Left kidney (tissue), 2 donors: ENCODE measurements around the gene JARID2. TPM values are rescaled to one million over a fixed set of nuclear protein-coding genes. Genes with fewer than 3 reads are reported as not detected.

Experiments used
- DNase-seq: peaks from one replicate; pipeline ENCODE4 v3.0.0-alpha.2; 2013
- polyA plus RNA-seq: library from polyadenylated mRNA; unstranded; fragments of 120-200 nt; gene quantifications from one replicate; pipeline ENCODE4 v1.2.1, GENCODE V29; 2013; ENCODE audit not compliant: insufficient read length

Gene JARID2
- polyA plus RNA-seq, 1 donor = 28.4 TPM

DNA sequence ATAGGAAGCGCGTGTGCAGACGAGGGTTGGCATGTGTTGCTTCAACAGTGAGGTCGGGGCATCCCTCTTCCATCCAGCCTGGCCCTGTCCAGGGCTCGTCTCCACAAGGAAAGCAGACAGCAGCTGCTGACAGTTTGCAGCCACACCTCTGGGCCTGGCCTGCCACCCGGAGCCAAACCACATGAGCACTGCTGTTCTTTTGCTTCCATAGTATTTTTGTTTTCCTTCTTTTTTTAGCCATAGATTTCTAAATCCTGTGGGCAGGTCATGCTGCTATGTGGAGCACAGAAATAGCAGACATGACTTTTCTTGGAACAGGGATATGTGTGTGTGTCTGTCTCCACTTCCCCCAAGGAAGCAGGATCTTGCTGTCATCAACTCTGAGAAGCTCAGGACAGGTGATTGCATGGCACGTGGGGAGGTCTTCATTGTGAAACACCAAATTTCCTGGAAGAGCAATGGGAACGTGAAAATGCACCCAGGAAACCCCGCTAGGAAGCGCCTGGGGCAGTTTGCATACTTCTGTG lies 249.6 kb downstream of the JARID2 start:
- no peak for DNase-seq

DNA sequence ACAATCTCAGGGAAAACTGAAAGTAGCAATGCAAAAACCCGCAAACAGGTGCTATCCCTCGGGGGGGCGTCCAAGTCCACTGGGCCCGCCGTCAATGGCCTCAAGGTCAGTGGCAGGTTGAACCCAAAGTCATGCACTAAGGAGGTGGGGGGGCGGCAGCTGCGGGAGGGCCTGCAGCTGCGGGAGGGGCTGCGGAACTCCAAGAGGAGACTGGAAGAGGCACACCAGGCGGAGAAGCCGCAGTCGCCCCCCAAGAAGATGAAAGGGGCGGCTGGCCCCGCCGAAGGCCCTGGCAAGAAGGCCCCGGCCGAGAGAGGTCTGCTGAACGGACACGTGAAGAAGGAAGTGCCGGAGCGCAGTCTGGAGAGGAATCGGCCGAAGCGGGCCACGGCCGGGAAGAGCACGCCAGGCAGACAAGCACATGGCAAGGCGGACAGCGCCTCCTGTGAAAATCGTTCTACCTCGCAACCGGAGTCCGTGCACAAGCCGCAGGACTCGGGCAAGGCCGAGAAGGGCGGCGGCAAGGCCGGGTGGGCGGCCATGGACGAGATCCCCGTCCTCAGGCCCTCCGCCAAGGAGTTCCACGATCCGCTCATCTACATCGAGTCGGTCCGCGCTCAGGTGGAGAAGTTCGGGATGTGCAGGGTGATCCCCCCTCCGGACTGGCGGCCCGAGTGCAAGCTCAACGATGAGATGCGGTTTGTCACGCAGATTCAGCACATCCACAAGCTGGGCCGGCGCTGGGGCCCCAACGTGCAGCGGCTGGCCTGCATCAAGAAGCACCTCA lies 250.7 kb downstream of the JARID2 start:
- DNase-seq = no peak

DNA sequence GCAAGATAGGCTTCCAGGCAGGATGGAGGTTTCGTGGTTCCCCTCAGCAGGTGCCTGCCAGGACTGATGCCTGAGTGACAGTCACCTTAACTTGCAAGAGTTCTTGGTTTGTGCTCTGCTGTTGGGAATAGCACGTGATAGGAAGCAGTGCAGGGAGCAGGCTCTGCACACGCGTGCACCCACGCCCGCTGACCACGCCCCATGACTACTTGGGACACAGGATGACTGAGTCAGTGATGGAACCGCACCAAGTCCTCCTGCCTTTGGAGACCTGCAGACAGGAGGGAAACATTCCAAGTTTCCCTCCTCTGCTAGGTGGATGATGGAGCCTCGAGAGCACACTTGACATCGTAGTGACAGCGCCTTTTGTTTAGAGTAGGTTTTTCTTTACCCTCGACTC lies 252.8 kb downstream of the JARID2 start:
- no peak for DNase-seq

DNA sequence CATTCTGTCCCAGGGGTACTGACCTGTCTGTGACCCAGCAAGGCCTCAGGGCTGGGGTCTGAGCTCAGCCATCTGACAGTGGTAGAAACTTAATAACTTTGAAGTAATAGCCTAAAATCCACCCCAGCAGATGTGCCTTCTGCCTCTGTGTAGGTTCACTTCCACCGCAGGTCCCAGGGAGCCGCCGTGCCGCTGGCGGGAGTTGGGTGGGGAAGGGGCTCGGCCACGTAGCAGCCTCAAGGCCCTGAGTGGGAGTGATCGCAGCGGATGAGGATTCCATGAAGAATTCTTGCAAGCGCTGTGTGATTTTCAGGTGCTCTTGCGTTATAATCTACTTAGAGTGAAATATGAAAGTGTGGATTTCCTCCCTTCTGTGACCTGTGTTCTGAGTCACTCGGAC lies 253.3 kb downstream of the JARID2 start:
- DNase-seq = no peak

DNA sequence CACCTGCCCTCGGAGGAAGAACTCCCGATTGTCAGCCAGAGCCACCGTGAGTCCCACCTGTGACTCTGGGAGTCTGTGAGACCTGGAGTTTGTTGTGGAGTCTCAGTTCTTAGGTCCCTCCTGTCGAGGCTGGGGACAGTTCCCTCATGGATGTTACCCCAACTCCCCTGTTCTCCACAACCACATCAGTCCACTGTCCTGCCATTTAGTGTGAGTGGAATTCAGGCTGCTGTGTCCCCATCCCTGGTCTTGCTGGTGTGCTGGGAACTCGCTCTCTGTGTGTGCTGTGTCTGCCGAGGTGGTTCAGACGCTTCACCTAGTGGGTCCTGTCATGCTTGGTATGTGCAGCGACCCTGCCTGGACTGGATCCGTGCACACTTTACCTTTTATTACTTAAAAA lies 253.7 kb downstream of the JARID2 start:
- no peak for DNase-seq

DNA sequence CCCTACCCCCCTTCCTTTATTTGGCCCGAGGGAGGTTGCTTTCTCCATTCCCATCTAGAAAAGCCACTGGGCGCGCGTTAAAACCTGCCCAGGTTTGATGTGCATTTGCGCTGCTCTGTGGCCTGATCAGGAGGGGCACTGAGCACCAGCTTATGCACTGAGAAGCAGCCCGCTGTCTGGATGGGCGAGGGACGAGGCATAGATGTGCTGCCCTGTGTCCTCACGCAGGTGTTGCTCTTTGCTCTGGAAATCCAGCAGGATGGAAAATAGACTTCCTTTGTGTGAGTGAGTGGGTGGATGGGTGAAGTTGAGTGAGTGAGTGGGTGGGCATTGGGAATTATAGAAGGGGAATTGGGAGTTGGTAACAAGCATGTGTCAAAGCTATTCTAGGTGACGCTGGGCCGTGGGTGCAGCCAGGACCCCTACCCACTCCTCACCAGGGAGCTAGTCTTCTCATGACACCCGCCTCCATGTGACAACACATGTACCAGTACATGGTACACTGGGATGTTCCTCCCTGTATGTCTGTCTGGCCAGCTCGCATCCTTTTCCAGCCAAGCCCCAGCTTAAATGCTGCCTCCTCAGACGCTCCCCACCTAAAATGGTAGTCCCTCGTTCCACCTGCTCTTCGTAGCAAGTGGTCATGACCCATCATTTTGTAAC lies 254.3 kb downstream of the JARID2 start:
- no peak for DNase-seq

DNA sequence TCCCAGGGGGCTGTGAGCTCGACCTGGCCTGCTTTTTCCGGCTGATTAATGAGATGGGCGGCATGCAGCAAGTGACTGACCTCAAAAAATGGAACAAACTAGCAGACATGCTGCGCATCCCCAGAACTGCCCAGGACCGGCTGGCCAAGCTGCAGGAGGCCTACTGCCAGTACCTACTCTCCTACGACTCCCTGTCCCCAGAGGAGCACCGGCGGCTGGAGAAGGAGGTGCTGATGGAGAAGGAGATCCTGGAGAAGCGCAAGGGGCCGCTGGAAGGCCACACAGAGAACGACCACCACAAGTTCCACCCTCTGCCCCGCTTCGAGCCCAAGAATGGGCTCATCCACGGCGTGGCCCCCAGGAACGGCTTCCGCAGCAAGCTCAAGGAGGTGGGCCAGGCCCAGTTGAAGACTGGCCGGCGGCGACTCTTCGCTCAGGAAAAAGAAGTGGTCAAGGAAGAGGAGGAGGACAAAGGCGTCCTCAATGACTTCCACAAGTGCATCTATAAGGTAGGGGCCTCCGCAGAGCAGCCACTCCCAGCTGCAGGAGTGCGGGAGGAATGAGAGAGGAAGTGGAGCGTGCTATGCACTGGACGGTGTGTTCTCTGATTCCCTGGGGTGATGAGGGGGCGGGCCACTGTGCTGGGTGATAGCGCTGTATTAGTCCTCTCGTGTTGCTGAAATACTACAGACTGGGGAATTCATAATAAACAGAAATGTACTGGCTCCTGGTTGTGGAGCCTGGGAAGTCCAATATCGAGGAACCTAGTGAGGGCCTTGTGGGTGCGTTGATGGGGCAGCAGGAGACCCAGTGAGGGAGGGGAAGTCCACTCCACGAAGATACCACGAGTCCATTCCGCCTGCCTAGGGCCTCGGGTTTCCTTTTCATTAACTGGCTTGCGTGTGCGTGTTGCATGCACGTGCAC lies 255.3 kb downstream of the JARID2 start:
- no peak for DNase-seq

DNA sequence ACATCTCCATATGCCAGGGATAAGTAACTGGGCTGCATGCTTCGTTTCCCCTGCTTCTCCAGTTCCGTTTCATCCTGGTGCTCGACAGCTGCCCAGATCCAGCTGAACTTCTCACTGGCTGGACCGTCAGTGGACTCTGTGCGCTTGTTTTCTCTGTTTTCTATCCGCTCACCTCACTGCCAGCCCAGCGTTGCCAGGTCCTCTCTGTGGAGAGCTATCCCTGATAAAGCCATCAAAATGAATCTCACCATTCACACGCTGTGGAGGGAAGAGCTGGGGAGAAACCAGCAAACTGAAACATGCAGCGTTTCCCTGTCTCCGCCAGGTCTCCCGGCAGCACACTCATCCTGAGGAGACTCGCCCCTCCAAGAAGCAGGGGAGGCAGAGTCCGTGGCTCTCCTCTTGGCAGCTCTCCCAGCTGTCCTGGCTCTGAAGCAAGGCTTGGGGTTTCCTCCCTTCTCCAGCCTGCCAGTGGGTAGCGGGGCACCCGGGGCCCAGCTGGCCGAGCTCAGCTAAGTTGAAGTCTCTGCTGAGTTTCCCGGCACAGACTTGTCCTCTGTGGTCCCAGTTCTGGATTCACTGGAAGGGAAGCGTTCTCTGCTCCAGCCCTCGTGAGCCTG lies 256.1 kb downstream of the JARID2 start:
- DNase-seq = no peak

DNA sequence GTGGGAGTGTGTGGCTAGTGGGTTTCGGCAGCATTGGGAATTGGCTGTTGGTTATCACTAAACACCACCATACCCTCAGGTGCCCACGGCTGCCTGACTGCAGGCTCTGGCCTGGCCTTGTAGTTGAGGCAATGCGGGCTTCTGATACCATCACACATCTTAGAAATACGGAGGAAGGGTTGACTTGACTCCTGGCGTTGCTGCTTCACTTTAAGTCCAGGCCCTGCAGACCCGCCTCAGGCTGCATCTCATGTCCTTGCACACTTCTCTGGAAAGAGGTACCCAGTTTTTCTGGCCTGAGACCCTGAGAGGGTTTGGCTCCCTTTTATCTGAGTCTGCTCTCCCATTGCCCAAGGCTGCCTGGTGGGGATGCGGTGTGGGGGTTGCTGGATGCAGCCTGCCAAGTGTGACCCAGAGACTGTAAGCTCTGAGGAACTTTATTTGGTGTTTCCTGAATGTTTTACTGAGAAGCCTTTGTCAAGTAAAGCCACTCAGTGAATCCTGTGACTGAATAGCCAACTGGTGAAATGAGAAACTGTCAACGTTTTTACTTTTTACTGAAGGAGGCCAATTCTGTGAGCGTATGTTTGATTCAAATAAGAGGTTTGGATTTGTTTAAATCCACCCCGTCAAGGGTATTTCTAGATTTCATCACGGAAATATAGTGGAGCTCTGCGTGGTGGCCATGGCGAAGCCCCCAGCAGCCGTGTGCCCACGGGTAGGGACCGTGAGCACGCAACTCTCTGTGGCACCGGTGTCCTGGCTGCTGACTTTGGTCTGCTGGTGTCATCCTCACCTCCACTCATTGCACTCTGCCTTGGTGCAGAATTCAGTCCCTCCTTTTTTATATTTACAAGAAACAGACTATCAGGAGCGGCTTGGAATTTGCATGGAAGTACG lies 256.8 kb downstream of the JARID2 start:
- DNase-seq = no peak

DNA sequence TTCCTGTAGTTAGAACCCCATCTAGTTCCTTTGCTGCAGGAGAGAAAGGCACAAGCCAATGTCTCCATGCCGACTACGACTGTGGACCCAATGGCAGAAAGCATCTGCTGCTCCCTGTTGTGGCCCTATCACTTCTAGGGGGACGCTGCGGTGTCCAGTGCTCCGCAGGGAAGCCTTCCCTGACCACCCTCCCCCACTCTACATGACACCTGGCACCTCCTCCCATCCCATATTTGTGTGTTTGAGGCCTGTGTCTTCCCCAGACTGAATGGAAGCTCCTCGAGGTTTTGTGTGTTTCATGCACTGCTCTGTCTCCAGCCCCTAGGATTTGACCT lies 257.4 kb downstream of the JARID2 start:
- no peak for DNase-seq

DNA sequence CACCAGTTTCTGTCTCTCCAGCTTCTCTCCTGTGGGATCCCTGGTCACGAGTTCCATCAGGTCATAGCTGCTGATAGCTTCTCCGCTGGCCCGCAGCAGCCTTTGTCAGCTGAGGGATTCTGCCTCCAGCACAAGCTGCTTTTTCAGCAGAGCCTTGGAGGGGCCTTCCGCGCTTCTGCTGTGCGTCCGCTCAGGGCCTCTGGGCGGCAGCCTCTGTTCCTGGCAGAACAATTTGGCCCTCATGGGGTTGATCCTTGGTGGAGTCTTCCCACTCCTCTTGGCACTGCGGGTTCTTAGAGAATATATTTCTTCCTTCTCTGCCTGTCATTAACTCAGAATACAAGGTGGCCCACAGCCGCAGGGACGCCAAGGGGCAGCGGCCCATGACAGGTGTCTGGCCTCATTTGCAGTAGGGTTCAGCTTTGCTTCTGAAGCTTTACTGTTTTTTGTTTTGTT lies 258.2 kb downstream of the JARID2 start:
- no peak for DNase-seq

DNA sequence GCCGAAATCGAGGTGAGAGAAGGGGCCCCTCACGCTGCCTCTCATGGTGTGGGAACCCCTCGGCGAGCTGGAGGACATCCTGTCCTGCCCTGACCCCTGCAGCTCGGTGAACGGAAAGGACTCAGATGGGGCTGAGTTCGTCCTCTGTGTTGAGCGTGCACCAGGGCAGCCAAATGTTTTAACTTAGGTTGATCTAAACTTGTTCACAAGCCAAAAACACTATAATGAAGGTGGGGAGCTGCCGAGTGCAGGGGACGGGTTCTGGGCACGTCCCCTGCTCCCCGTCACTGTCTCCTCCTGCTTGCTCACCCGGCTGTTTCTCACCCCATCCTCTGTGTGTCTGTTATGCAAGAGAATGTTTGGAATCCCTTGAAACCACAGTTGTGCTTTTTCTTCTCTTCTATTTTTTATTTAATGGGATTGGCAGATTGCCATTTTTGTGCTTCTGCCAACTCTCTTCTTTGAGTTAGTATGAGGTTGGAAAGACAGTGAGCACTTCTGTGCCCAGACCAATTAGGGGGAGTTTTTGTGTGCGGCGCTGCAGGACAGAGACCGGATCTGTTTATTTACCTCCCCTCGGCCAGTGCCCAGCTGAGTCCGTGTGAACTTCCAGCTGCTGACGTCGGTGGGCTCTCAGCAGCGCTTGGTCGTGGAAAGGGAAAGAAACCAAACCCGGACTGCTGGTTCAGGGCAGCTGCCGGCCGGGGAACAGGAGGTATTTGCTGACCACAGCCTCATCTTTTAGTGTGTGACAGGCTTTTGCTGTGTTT lies 258.9 kb downstream of the JARID2 start:
- peak; percentile 78 for DNase-seq

DNA sequence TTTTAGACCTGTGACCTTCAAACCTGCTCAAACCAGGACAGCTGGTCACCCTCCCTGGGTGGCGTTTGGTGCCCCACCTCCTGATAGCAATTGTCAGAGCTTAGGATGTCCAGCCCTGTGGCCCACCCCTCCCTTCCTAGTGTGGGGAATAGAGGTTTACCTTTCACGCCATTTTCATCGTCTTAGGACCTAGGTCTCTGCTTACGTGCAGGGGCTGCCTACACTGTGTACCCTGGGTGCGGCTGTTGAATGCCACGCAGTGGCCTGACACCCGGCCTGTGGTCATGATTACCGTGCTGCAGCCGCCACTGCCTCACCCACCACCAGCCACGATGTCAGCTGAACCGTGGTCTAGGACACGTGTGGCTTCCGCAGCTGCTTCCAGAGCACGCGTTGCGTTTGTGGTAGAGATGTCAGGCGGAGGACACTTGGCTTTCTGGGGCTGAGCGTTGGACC lies 259.6 kb downstream of the JARID2 start:
- no peak for DNase-seq

DNA sequence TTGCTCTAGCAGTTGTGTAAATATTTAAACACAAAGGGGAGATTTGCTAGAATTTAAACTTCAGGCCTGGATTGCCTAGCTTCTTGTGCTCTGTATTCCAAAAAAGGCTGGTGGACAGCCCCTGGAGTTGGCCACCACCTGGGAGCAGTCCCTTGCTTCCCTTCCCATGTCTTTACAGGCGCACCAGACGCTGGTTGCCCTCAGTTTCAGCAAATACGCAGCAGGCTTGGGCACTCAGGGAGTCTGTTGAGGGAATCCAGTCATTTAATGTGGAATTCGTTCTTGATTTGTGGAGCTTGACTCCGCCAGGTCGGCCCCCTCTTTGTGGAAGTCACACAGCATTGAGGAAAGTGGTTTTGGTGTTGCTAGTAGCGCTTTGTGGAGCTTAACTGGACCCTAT lies 260.2 kb downstream of the JARID2 start:
- DNase-seq = no peak

DNA sequence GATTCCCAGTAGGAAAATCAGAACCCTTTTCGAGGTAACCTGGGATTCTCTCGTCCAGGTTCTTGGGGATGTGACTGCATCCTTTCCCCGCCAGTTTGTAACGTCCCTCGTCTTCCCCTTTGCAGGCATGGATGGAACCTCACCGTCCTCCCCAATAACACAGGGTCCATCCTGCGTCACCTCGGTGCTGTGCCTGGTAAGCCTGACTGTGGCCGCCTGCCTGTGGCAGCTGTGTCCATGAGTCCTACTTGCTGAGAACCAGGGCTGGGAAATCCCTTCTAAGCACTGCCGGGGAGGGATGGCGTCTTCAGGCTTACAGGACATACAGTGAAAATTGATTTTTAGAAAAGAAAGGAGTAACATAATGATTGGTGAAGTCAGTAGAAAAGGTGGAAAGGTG lies 261.4 kb downstream of the JARID2 start:
- no peak for DNase-seq

DNA sequence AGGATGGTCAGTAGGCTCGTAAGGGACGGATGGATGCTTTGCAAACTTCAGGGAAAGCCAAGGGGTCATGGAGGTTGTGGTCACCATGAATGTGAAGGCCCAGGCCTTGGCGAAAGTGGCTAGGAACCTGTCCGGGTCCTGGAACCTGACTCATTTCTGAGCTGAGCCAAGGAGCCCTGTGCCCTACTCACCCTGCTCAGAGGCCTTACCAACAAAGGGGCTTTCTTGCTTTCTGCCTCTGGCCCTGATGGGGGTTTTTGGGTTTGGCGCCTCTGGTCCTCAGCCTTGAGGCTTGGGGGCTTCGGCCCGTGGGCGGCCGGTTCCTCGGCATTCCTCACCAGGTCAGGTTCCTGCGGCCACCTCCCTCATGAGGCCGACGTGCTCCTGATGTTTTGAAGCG lies 261.9 kb downstream of the JARID2 start:
- DNase-seq = no peak

DNA sequence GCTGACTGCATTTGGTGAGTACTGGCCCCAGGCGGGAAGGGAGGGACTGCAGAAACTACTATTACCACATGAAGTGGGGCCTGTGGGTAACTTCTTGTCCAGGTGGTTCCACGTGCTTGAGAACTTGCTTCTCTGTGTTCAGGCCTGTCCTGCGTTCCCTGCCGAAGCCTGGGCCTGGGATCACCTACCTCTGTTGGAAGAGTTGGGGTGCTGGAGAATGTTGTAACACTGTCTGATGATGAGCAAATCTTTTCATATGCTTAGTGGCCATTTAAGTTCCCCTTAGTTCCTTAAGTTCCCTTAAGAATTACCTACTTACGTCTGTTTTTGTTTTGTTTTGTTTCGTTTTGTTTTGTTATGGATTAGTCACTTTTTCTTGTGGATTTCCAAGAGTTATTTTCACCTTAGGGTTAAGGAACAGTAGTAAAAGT lies 262.6 kb downstream of the JARID2 start:
- DNase-seq = no peak

DNA sequence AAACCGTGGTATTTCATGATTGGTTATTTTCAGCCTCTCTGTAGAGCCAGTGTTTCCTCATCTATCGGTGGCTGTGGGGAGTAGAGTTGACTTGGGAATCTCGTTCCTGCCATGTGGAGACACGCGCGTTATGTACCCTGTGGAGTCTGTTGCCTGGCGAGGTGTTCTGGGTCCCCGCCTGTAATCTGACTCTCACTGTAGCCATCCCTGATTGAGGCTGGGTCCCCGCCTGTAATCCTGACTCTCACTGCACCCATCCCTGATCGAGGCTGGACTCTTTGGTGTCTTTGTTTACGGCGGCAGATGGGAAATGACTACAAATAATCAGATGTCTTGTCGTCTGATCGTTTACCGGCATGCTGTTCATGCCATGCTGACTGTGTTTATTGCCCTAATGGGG lies 263.1 kb downstream of the JARID2 start:
- no peak for DNase-seq

DNA sequence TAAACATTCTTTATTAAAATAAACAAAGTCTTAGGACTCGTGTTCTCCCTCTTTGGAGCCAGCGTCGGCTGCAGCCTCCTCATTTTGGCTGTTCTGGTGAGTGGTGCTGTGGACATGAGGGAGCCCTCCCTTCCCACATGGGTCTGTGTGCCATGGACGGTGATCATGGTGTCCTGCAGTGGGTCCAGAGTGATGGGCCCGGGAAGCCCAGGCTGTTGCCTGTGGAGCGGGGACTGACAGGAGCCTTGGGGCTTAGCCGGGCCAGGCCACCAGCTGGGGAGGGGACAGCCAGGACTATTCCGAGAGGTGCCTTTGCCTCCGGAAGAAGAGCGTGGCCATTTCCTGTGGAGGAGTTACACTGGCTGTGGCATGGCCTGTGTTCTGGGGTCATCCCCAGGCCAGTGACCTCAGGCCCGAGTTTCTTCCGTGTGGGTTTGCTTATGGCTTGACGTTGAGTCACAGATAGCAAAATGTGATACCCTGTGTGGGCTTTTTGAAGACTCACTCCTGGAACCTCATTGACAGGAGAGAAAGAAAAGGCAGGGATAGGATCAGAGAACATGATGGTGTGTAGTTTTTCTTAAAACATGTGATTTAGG lies 263.6 kb downstream of the JARID2 start:
- DNase-seq = no peak

DNA sequence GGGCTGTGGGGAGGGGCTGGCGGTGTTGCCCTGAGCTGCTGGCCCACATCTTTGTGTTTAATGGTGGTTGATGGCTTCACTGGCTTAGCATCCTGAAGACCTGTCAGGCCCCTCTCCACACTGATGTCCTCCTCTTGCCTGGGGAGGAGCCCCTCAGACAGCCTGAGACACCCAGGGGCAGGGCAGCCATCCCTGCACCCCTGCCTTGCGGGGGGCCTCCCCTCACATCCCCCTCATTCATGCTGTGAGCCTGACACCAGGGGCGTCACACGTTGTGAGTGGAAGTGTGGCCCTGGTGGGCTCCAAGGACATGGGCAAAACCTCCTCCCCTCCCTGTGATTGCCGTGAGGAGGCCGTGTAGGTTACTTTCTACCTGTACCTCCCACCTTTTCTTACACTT lies 264.3 kb downstream of the JARID2 start:
- no peak for DNase-seq
